Right cardiac atrium (tissue), 5 donors: ENCODE data around the gene CNN2. TPM values are rescaled to one million over a fixed set of nuclear protein-coding genes. Genes with fewer than 3 reads are reported as not detected.

Experiments
- polyA plus RNA-seq: library from polyadenylated mRNA; stranded (reverse); fragments of 200-250 nt; gene quantifications from one replicate; pipeline ENCODE4 v1.2.3, GENCODE V29; 2013
- total RNA-seq, 4 donors: library from RNA; stranded (reverse); fragmentation: NEBNext Ultra II Directional; extraction: Animal tissue kit (Norgen Biotek cat#: 25700); gene quantifications; one replicate each; pipeline ENCODE4 v1.2.1, GENCODE V29; 2021
- donor health status: healthy with polysubstance abuse.
- donor health status: DM: no; HTN: yes; CAD: no.
- donor health status: DM: no; HTN: no; CAD: no.
- donor health status: DM: no; HTN: yes; CAD: no; lungs with severe emphysema.
- donor health status: DM: yes; HTN: yes; CAD: no.

The CNN2 gene
- total and polyA plus RNA-seq, 5 donors: 52.1 to 75.9 (median 59.9) TPM

Other genes starting within 250 kb of the CNN2 start
- gene PTBP1, start 229.2 kb upstream of the CNN2 start, total RNA-seq: 100 to 1,000 TPM in 1 of 4 donors, 10 to 100 TPM in 3; 67.5 to 119 (median 82.3) TPM
- gene PTBP1, start 229.2 kb upstream of the CNN2 start, polyA plus RNA-seq: 42.9 TPM
- not detected for gene PLPPR3, start 204.7 kb upstream of the CNN2 start, total RNA-seq
- 0.05 TPM for gene PLPPR3, start 204.7 kb upstream of the CNN2 start, polyA plus RNA-seq
- not detected for gene AZU1, start 198.8 kb upstream of the CNN2 start, total RNA-seq
- gene AZU1, start 198.8 kb upstream of the CNN2 start, polyA plus RNA-seq: 0.11 TPM
- not detected for gene PRTN3, start 185.6 kb upstream of the CNN2 start, total RNA-seq
- gene PRTN3, start 185.6 kb upstream of the CNN2 start, polyA plus RNA-seq: not detected
- 1 to 10 TPM in 3 of 4 donors, under 1 TPM in 1; 0.85 to 2.6 (median 1.9) TPM for gene ELANE, start 174.3 kb upstream of the CNN2 start, total RNA-seq
- gene ELANE, start 174.3 kb upstream of the CNN2 start, polyA plus RNA-seq: 3.4 TPM
- gene CFD, start 166.9 kb upstream of the CNN2 start, total RNA-seq: 100 to 1,000 TPM; 221 to 590 (median 310) TPM
- 869 TPM for gene CFD, start 166.9 kb upstream of the CNN2 start, polyA plus RNA-seq
- 10 to 100 TPM; 23.9 to 28.4 (median 25.4) TPM for gene MED16, start 133.4 kb upstream of the CNN2 start, total RNA-seq
- gene MED16, start 133.4 kb upstream of the CNN2 start, polyA plus RNA-seq: 21.3 TPM
- not detected for gene RNU6-9, start 133.1 kb upstream of the CNN2 start, total RNA-seq
- gene RNU6-9, start 133.1 kb upstream of the CNN2 start, polyA plus RNA-seq: not detected
- gene R3HDM4, start 113.4 kb upstream of the CNN2 start, total RNA-seq: 10 to 100 TPM; 18.6 to 31.2 (median 21.2) TPM
- 25.8 TPM for gene R3HDM4, start 113.4 kb upstream of the CNN2 start, polyA plus RNA-seq
- not detected for gene KISS1R, start 109.3 kb upstream of the CNN2 start, total RNA-seq
- not detected for gene KISS1R, start 109.3 kb upstream of the CNN2 start, polyA plus RNA-seq
- 1 to 10 TPM; 4.2 to 6.2 (median 5.6) TPM for gene ARID3A, start 100.6 kb upstream of the CNN2 start, total RNA-seq
- gene ARID3A, start 100.6 kb upstream of the CNN2 start, polyA plus RNA-seq: 3.3 TPM
- gene WDR18, start 42.3 kb upstream of the CNN2 start, total RNA-seq: 10 to 100 TPM; 12.2 to 24.0 (median 15.8) TPM
- gene WDR18, start 42.3 kb upstream of the CNN2 start, polyA plus RNA-seq: 22.5 TPM
- under 1 TPM in 1 of 4 donors, not detected in 3; 0.06 TPM for gene GRIN3B, start 26.2 kb upstream of the CNN2 start, total RNA-seq
- gene GRIN3B, start 26.2 kb upstream of the CNN2 start, polyA plus RNA-seq: not detected
- gene TMEM259, start 5.5 kb upstream of the CNN2 start, total RNA-seq: 100 to 1,000 TPM; 127 to 161 (median 143) TPM
- 164 TPM for gene TMEM259, start 5.5 kb upstream of the CNN2 start, polyA plus RNA-seq
- gene RNU6-2, start 5.1 kb upstream of the CNN2 start, total RNA-seq: not detected
- gene RNU6-2, start 5.1 kb upstream of the CNN2 start, polyA plus RNA-seq: not detected
- 10 to 100 TPM in 1 of 4 donors, 1 to 10 TPM in 3; 7.3 to 10.4 (median 8.7) TPM for gene ABCA7, start 13.5 kb downstream of the CNN2 start, total RNA-seq
- gene ABCA7, start 13.5 kb downstream of the CNN2 start, polyA plus RNA-seq: 9.1 TPM
- 10 to 100 TPM in 1 of 4 donors, 1 to 10 TPM in 3; 7.7 to 10.4 (median 9.2) TPM for gene ARHGAP45, start 40.6 kb downstream of the CNN2 start, total RNA-seq
- gene ARHGAP45, start 40.6 kb downstream of the CNN2 start, polyA plus RNA-seq: 5.9 TPM
- gene POLR2E, start 68.8 kb downstream of the CNN2 start, total RNA-seq: 100 to 1,000 TPM; 110 to 145 (median 131) TPM
- gene POLR2E, start 68.8 kb downstream of the CNN2 start, polyA plus RNA-seq: 179 TPM
- 100 to 1,000 TPM; 300 to 374 (median 359) TPM for gene GPX4, start 77.4 kb downstream of the CNN2 start, total RNA-seq
- gene GPX4, start 77.4 kb downstream of the CNN2 start, polyA plus RNA-seq: 713 TPM
- 10 to 100 TPM; 18.0 to 44.5 (median 20.5) TPM for gene SBNO2, start 147.7 kb downstream of the CNN2 start, total RNA-seq
- gene SBNO2, start 147.7 kb downstream of the CNN2 start, polyA plus RNA-seq: 13.4 TPM
- gene STK11, start 179.2 kb downstream of the CNN2 start, total RNA-seq: 10 to 100 TPM; 56.9 to 62.0 (median 57.7) TPM
- gene STK11, start 179.2 kb downstream of the CNN2 start, polyA plus RNA-seq: 64.5 TPM
- gene CBARP, start 211.4 kb downstream of the CNN2 start, total RNA-seq: 1 to 10 TPM in 3 of 4 donors, under 1 TPM in 1; 0.89 to 2.2 (median 1.5) TPM
- 0.97 TPM for gene CBARP, start 211.4 kb downstream of the CNN2 start, polyA plus RNA-seq
- gene ATP5F1D, start 215.1 kb downstream of the CNN2 start, total RNA-seq: 100 to 1,000 TPM; 490 to 706 (median 622) TPM
- 660 TPM for gene ATP5F1D, start 215.1 kb downstream of the CNN2 start, polyA plus RNA-seq
- gene MIDN, start 222.0 kb downstream of the CNN2 start, total RNA-seq: 100 to 1,000 TPM in 1 of 4 donors, 10 to 100 TPM in 3; 50.2 to 123 (median 62.4) TPM
- 45.6 TPM for gene MIDN, start 222.0 kb downstream of the CNN2 start, polyA plus RNA-seq
- 100 to 1,000 TPM; 288 to 417 (median 333) TPM for gene CIRBP, start 242.7 kb downstream of the CNN2 start, total RNA-seq
- gene CIRBP, start 242.7 kb downstream of the CNN2 start, polyA plus RNA-seq: 370 TPM
- gene FAM174C, start 248.9 kb downstream of the CNN2 start, total RNA-seq: 10 to 100 TPM; 15.9 to 18.1 (median 17.0) TPM
- gene FAM174C, start 248.9 kb downstream of the CNN2 start, polyA plus RNA-seq: 25.3 TPM